ENCODE data around the gene IRAK2.

Gene IRAK2

GRCh38 chr3:10192953-10193691, 28.4 kb downstream of the IRAK2 start:
- DNase-seq: peak; percentile 67

GRCh38 chr3:10193692-10194327, 29.1 kb downstream of the IRAK2 start:
- no peak for DNase-seq

- DNase-seq: peak; percentile 68
Observed at GRCh38 chr3:10194328-10195071, 29.8 kb downstream of the IRAK2 start.

DNA sequence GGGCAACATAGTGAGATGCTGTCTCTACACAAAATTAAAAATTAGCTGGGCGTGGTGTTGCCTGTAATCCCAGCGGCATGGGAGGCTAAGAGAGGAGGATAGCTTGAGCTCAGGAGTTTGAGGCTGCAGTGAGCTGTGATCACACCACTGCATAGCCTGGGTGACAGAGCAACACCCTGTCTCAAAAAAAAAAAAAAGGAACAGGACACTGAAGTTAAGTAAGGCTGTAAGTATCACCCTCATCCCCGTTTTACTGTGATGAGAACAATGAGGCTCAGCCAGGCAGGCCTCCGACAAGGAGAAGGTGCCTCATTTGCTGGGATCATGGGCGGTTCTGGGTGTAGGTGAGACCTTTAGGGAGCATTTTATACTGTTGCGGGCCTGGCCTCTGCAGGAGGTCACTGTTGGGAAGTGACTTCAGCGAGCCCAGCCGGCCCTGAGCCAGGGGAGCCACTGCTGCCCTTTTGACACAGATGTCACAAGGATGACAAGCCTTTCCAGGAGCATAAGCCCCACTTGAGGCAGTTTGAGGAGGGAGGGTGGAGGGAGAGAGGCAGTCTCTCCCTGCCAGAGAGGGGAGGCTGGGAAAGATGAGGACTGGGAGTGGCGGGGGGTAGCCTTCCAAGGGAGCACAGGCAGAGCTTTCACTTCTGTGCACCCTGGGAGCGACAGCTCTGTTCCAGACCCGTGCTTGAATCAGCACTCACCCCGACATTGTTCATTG, 30.8 kb downstream of the IRAK2 start:
- no peak for DNase-seq

- peak; percentile 37 for DNase-seq
Observed at GRCh38 chr3:10196389-10197052, 31.8 kb downstream of the IRAK2 start.

DNA sequence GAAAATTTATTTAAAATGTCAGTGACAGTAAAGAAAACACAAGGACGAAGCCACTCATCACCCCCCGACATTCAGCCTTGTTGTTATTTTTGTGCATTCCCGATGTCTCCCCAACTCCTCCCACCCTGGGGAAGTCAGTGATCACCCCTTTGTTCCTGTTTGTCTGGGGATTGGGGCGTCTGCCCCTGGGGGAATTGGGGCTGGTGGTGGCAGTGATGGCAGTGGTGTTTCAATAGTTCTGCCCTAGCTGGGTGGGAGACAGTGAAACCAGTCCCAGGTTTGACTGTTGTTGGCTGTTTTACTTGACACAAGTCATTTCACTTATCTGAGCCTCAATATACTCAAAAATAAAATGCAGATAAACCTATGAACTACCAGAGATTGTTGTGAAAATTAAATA, 33.5 kb downstream of the IRAK2 start:
- DNase-seq: no peak

GRCh38 chr3:10198761-10199649, 34.3 kb downstream of the IRAK2 start:
- DNase-seq: peak; percentile 87

DNA sequence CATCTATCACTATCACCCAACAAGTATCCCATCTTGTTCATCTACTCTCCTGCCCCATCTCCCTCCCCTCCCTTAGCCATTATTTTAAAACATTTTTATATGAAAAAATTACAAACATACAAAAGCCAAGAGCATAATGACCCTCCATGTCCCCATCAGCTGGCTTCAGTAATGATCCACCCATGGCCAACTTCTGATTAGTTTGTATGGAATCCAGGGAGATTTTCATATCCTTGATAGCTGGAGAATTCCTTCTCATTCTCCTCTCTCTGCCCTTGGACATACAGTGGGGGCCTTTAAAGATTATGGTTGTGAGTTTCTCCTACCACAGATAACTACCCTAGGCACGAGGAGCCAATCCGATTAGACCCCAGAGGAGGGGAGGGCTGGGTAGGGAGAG, 40.2 kb downstream of the IRAK2 start:
- DNase-seq: no peak

GRCh38 chr3:10205451-10206165, 40.9 kb downstream of the IRAK2 start:
- no peak for DNase-seq

DNA sequence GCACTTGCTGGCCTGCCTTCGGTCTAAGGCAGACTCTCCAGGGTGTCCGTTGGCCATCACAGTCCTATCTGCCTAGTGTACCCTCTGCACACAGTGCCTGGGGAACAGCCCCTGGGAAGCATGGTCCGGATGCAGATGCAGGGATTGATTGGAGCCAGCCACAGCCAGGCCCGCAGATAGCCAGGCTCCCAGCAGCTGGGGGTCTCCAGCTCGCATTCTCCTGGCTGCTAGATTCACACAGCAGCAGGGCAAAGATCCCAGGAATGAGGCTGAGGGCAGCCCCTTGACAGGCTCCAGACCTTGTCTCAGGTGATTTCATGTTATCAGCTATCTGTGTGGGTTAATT, 41.4 kb downstream of the IRAK2 start:
- no peak for DNase-seq

GRCh38 chr3:10213156-10213792, 48.6 kb downstream of the IRAK2 start:
- DNase-seq: no peak

DNA sequence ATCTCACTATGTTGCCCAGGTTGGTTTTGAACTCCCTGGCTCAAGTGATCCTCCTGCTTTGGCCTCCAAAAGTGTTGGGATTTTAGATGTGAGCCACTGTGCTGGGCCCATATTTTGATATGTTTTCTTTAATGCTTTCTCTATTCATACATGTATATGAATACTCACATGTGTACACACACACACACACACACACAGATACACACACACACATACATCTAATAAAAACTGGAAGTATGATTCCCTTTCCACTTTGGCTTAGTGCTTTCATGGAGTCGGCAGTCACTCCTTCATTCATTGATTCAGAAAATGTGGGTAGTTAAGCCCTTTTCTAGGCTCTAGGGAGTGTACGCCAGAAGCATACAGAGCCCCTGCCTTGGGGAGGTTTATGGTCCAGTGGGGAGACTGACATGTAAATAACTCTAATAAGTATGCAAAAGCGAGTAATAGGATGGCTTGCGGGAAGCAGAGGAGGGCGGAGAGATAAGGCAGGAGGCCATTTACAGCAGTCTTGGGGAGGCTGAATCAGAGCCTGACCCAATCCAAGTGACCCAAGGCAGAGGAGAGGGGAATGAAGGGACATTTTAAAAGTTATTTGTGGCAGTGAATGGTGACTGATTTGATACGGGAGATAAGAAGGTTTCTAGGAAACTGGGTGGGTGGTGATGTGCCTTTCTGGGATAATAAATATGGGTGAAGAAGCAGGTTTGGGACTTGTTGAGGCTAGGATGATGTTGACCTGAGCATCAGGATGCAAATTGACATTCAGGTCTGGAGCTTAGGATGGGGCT, 51.1 kb downstream of the IRAK2 start:
- no peak for DNase-seq

- DNase-seq: no peak
Observed at GRCh38 chr3:10217359-10217758, 52.6 kb downstream of the IRAK2 start.

GRCh38 chr3:10219737-10220136, 55.0 kb downstream of the IRAK2 start:
- no peak for DNase-seq

GRCh38 chr3:10223676-10224639, 59.2 kb downstream of the IRAK2 start:
- DNase-seq: peak; percentile 69

- DNase-seq: peak; percentile 69
Observed at GRCh38 chr3:10224794-10225665, 60.3 kb downstream of the IRAK2 start.

DNA sequence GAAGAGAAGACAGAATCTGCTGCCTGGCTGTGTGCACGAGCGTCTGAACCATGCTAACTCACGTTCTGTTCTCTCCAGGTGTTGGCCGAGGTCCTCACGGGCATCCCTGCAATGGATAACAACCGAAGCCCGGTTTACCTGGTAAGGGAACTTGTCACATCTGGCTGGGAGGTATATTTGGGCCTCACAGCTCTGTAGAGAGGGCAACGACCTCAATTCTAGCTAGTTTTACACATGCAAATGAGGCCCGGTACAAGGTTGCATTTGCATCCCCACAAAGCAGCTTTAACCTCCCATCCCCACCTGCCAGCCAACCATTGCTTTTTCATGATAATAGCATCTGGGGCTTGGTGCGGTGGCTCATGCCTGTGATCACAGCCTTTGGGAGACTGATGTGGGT, 61.6 kb downstream of the IRAK2 start:
- no peak for DNase-seq

Data from CD4-positive, alpha-beta T cell treated with Interferon gamma for 1 hour (primary cell).